ENCODE results near the gene LDAH. TPM values are rescaled to one million over a fixed set of nuclear protein-coding genes. Genes with fewer than 3 reads are reported as not detected.

LDAH gene
- total RNA-seq, result 10 to 100 TPM; 31.1 to 37.6 TPM

DNA sequence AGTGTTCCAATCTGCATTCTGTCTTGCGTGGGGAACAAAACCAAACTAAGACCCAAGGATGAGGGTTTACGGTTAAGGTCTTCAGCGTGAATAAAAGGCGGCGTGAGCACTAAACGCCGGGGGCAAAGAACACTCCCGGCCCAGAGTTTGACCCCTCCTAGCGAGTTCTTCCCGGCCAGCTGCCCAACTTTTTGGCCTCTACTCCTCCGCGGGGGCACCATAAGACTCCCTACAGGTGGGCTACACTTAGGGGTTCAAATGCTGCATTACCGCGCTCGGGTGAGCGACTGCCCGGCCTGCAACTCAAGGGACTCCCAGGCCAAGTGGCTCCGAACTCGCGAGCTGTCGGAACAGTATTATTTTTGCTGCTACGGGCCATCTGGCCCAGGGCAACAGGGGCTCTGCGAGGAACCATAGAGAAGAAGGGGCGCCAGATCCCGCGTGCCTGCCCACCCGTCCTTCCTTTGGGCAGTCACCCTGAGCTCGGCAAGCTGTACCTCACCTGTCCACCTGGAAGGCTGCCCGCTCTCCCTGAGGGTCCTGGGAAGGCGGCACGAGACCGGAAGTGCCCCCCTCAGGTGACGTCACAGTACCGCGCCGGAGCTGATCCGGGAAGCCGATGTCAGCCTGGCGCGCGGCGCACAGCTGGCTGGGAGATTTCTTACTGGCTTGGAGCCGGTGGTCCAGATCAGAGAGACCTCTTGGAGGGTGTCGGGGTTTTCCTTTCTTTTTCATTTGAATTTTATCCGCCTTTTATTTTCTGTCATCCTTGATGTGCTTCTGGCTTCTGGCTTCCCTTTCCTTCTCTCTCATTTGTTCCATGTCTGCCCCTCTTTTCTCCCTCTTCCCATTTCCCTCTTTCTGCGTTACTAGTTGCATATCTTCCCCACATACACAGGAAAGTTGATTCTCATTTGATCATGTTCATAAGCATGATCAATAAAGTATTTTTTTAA is at the start of gene LDAH:
TSS of gene LDAH (minus strand) at position 567 of the 956 bp plus-strand sequence. CDS start 21,638 bp downstream, outside the sequence.
- CTCF ChIA-PET, result interaction anchor here (0.6 to 2.4 kb wide), 4 partner anchors 41 to 172 kb away, joined by 3 to 10 read pairs (median 4); partner anchors contain the start of gene HS1BP3
- no peaks in the 10 kb centered on the region for H3K27me3 Mint-ChIP-seq (ENCODE audit: low read depth)
- peaks cover 2% of the 10 kb centered on the region for H3K36me3 Mint-ChIP-seq (ENCODE audit: low read depth)
- peak within 1 kb of the TSS; percentile 97 for H3K27ac Mint-ChIP-seq
- peak within 1 kb of the TSS; percentile 96 for H3K4me3 Mint-ChIP-seq
- peaks cover 26% of the 10 kb centered on the region for H3K4me1 Mint-ChIP-seq (ENCODE audit: low read depth)
- peaks cover 1% of the 10 kb centered on the region for H3K9me3 Mint-ChIP-seq
- DNase-seq, result peak; percentile 92
- intact Hi-C loops (cut with micrococcal nuclease), result loop anchor here (1.0 to 5.0 kb wide), 7 partner anchors 45 to 771 kb away; partner anchors contain the start of genes HS1BP3, LAPTM4A, PUM2 and RHOB

DNA sequence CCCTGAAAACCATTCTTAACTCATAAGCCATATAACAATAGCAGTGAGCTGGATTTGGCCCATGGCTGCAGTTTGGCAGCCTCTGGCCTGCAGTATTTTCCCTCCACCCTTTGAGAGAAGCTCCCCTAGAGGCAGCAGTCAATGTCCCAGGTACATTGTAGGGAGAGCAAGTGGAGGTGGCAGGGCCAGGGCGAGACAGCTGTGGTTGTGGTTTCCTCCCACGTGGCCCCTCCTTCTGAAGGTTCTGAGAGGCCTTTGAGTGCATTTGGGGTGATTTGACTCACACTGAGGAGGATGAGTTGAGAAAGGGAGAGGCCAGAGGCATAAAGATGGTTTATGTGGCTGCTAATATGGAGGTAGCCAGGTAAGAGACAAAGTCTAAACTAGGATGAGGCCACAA is 45.5 kb upstream of the LDAH start:
- H3K27ac Mint-ChIP-seq, result no peak overlapping the region
- intact Hi-C loops (cut with micrococcal nuclease), result loop anchor here (1.0 kb wide), 2 partner anchors 45 to 50 kb away; partner anchors contain the start of gene LDAH
- CTCF ChIA-PET, result interaction anchor here (1.1 to 1.3 kb wide), 2 partner anchors 10 to 95 kb away, joined by 4 read pairs; no protein-coding TSS in a partner anchor
- no peaks in the 10 kb centered on the region for H3K36me3 Mint-ChIP-seq (ENCODE audit: low read depth)
- H3K4me3 Mint-ChIP-seq, result no peak overlapping the region
- peaks cover 7% of the 10 kb centered on the region for H3K4me1 Mint-ChIP-seq (ENCODE audit: low read depth)
- H3K9me3 Mint-ChIP-seq, result no peaks in the 10 kb centered on the region
- DNase-seq, result peak; percentile 79
- H3K27me3 Mint-ChIP-seq (ENCODE audit: low read depth), result peaks cover 27% of the 10 kb centered on the region

GRCh38 chr2:20862850-20863249 is 39.9 kb upstream of the LDAH start:
- H3K27me3 Mint-ChIP-seq (ENCODE audit: low read depth), result peaks cover 25% of the 10 kb centered on the region
- H3K4me1 Mint-ChIP-seq (ENCODE audit: low read depth), result no peaks in the 10 kb centered on the region
- no peak overlapping the region for H3K4me3 Mint-ChIP-seq
- no peak for DNase-seq
- H3K27ac Mint-ChIP-seq, result no peak overlapping the region
- intact Hi-C loops (cut with micrococcal nuclease), result no loop called here
- CTCF ChIA-PET, result interaction anchor here (0.7 kb wide), 1 partner anchor 118 kb away, joined by 3 read pairs; no protein-coding TSS in a partner anchor
- H3K36me3 Mint-ChIP-seq (ENCODE audit: low read depth), result no peaks in the 10 kb centered on the region
- no peaks in the 10 kb centered on the region for H3K9me3 Mint-ChIP-seq

DNA sequence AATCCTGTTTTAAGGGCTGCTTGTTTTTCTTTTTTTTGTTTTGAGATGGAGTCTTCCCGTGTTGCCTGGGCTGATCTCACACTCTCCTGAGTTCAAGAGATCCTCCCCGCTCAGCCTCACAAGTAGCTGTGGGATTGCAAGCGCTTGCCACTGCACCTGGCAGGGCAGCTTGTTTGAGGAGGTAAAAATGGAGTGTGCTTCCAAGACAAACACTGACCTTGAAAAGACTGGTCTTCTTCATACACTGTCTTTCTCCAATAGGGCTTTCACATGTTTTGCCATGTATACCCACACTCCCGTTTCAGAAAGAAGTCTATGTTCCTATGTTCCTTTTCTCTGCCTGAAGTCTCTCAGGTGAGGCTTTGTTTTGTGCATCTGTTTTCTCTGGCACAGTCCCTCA is 32.6 kb upstream of the LDAH start:
- no peak for DNase-seq
- intact Hi-C loops (cut with micrococcal nuclease), result no loop called here
- no peak overlapping the region for H3K27ac Mint-ChIP-seq
- no peak overlapping the region for H3K4me3 Mint-ChIP-seq
- no peaks in the 10 kb centered on the region for H3K4me1 Mint-ChIP-seq (ENCODE audit: low read depth)
- CTCF ChIA-PET, result no interaction called here
- peaks cover 6% of the 10 kb centered on the region for H3K27me3 Mint-ChIP-seq (ENCODE audit: low read depth)
- H3K36me3 Mint-ChIP-seq (ENCODE audit: low read depth), result no peaks in the 10 kb centered on the region
- H3K9me3 Mint-ChIP-seq, result no peaks in the 10 kb centered on the region

DNA sequence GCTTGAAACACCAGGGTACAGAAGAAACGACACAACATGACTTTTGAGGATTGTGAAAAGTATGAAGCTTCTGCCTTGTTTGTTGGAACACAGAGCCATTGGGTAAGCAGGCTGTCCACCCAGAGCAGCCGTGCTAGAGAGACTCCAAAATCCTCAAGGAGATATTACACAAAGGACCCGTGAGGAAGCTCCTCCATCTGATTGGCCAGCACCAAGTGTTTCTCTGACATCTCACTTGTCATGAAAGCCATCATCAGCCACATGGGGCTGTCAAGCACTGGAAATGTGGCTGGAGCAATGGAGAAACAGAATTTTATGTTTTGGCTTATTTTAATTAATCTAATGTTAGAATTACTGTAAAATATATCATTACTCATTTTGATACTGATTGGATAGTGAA is 29.8 kb upstream of the LDAH start:
- CTCF ChIA-PET, result no interaction called here
- Mint-ChIP-seq H3K27ac (no peak overlapping the region), H3K9me3 (no peaks in the 10 kb centered on the region), H3K36me3 (ENCODE audit: low read depth) (no peaks in the 10 kb centered on the region), H3K4me3 (no peak overlapping the region), H3K27me3 (ENCODE audit: low read depth) (peaks cover 7% of the 10 kb centered on the region), H3K4me1 (ENCODE audit: low read depth) (no peaks in the 10 kb centered on the region)
- intact Hi-C loops (cut with micrococcal nuclease), result no loop called here
- no peak for DNase-seq

DNA sequence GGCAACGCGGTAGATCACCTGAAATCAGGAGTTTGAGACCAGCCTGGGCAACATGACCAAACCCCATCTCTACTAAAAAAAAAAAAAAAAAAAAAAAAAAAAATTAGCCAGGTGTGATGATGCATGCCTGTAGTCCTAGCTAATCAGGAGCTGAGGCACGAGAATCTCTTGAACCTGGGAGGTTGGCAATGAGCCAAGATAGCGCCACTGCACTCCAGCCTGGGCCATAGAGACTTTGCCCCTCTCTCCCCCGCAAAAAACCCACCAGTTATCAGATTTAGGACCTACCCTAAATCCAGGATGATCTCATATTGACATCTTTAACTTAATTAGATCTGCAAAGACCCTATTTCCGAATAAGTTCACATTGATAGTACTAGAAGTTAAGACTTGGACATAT is 29.2 kb upstream of the LDAH start:
- CTCF ChIA-PET, result no interaction called here
- H3K36me3 Mint-ChIP-seq (ENCODE audit: low read depth), result no peaks in the 10 kb centered on the region
- H3K27ac Mint-ChIP-seq, result no peak overlapping the region
- no peak for DNase-seq
- H3K9me3 Mint-ChIP-seq, result no peaks in the 10 kb centered on the region
- H3K4me1 Mint-ChIP-seq (ENCODE audit: low read depth), result no peaks in the 10 kb centered on the region
- H3K4me3 Mint-ChIP-seq, result no peak overlapping the region
- peaks cover 7% of the 10 kb centered on the region for H3K27me3 Mint-ChIP-seq (ENCODE audit: low read depth)
- intact Hi-C loops (cut with micrococcal nuclease), result no loop called here

- H3K4me1 Mint-ChIP-seq (ENCODE audit: low read depth), result no peaks in the 10 kb centered on the region
- intact Hi-C loops (cut with micrococcal nuclease), result no loop called here
- no peaks in the 10 kb centered on the region for H3K9me3 Mint-ChIP-seq
- no peak overlapping the region for H3K4me3 Mint-ChIP-seq
- H3K36me3 Mint-ChIP-seq (ENCODE audit: low read depth), result no peaks in the 10 kb centered on the region
- CTCF ChIA-PET, result interaction anchor here (1.0 kb wide), 1 partner anchor 183 kb away, joined by 3 read pairs; no protein-coding TSS in a partner anchor
- no peak for DNase-seq
- peaks cover 7% of the 10 kb centered on the region for H3K27me3 Mint-ChIP-seq (ENCODE audit: low read depth)
- no peak overlapping the region for H3K27ac Mint-ChIP-seq
Measured at GRCh38 chr2:20844246-20844645, 21.3 kb upstream of the LDAH start.

DNA sequence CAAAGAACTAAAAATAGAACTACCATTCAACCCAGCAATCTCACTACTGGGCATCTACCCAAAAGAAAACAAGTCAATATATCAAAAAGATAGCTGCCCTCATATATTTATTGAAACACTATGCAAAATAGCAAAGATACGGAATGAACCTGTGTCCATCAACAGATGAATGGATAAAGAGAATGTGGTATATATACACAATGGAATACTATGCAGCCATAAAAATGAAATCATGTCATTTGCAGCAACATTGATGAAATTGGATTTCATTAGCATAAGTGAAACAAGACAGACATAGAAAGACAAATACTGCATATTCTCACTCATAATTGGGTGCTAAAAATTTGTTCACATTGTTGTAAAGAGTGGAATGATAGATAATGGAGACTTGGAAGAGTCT is 16.2 kb upstream of the LDAH start:
- Mint-ChIP-seq H3K4me3 (no peak overlapping the region), H3K4me1 (ENCODE audit: low read depth) (no peaks in the 10 kb centered on the region), H3K36me3 (ENCODE audit: low read depth) (no peaks in the 10 kb centered on the region), H3K27ac (no peak overlapping the region), H3K27me3 (ENCODE audit: low read depth) (peaks cover 22% of the 10 kb centered on the region), H3K9me3 (no peaks in the 10 kb centered on the region)
- CTCF ChIA-PET, result no interaction called here
- intact Hi-C loops (cut with micrococcal nuclease), result no loop called here
- no peak for DNase-seq

GRCh38 chr2:20838016-20838415 is 15.1 kb upstream of the LDAH start:
- Mint-ChIP-seq H3K36me3 (ENCODE audit: low read depth) (no peaks in the 10 kb centered on the region), H3K27ac (no peak overlapping the region), H3K27me3 (ENCODE audit: low read depth) (peaks cover 27% of the 10 kb centered on the region), H3K4me1 (ENCODE audit: low read depth) (no peaks in the 10 kb centered on the region), H3K9me3 (no peaks in the 10 kb centered on the region), H3K4me3 (no peak overlapping the region)
- no peak for DNase-seq
- CTCF ChIA-PET, result interaction anchor here (0.6 kb wide), 1 partner anchor 18 kb away, joined by 3 read pairs; no protein-coding TSS in a partner anchor
- intact Hi-C loops (cut with micrococcal nuclease), result no loop called here

DNA sequence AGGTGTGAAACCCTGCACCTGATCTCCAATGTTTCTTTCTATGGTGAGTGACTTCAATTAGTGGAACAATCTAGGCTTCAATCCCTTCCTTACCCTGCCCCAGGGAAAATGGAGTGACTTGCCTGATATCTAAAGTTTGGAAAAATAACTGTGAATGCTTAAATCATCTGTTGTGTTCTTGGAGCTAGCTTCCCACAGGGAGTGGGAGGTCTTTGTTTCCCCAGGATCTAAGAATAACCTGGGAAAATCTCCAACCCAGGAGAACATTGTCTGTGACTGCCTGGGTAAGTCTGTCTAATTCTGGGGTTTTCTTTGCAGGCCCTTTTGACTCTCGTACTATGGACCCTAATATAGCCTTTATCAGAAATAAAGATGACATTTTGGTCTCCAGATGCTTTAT is 13.6 kb upstream of the LDAH start:
- H3K27me3 Mint-ChIP-seq (ENCODE audit: low read depth), result peaks cover 29% of the 10 kb centered on the region
- no peak overlapping the region for H3K27ac Mint-ChIP-seq
- H3K9me3 Mint-ChIP-seq, result no peaks in the 10 kb centered on the region
- intact Hi-C loops (cut with micrococcal nuclease), result no loop called here
- CTCF ChIA-PET, result no interaction called here
- no peaks in the 10 kb centered on the region for H3K4me1 Mint-ChIP-seq (ENCODE audit: low read depth)
- no peak for DNase-seq
- no peak overlapping the region for H3K4me3 Mint-ChIP-seq
- no peaks in the 10 kb centered on the region for H3K36me3 Mint-ChIP-seq (ENCODE audit: low read depth)

DNA sequence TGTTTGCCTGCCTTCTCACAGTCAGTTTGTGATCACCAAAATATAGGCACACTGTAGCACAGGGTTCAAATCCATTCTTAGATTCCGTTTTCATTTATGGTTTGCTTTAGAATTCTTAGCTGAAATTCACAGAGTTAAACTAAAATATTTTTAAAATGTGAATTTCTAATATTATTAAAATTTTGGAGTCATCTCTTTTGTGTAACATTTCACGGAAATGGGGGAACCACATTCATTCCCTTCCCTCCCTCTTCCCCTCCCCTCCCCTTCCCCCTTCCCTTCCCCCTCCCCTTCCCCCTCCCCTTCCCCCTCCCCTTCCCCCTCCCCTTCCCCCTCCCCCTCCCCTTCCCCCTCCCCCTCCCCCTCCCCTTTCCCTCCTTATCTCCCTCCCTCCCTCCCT is 11.4 kb upstream of the LDAH start:
- Mint-ChIP-seq H3K4me1 (ENCODE audit: low read depth) (peaks cover 2% of the 10 kb centered on the region), H3K4me3 (no peak overlapping the region), H3K36me3 (ENCODE audit: low read depth) (no peaks in the 10 kb centered on the region), H3K27me3 (ENCODE audit: low read depth) (peaks cover 28% of the 10 kb centered on the region), H3K9me3 (peaks cover 6% of the 10 kb centered on the region), H3K27ac (no peak overlapping the region)
- DNase-seq, result no peak
- intact Hi-C loops (cut with micrococcal nuclease), result no loop called here
- CTCF ChIA-PET, result no interaction called here

GRCh38 chr2:20832606-20833005 is 9.7 kb upstream of the LDAH start:
- Mint-ChIP-seq H3K36me3 (ENCODE audit: low read depth) (no peaks in the 10 kb centered on the region), H3K4me1 (ENCODE audit: low read depth) (peaks cover 2% of the 10 kb centered on the region), H3K9me3 (peaks cover 6% of the 10 kb centered on the region), H3K27ac (no peak overlapping the region), H3K4me3 (no peak overlapping the region), H3K27me3 (ENCODE audit: low read depth) (peaks cover 17% of the 10 kb centered on the region)
- CTCF ChIA-PET, result interaction anchor here (1.6 kb wide), 1 partner anchor 172 kb away, joined by 4 read pairs; no protein-coding TSS in a partner anchor
- intact Hi-C loops (cut with micrococcal nuclease), result no loop called here
- DNase-seq, result no peak
